MM.1S (cell line): Measurements from ENCODE around the gene ACHE.

Source experiments
- CTCF ChIP-seq: fragments of 300-600 bp; sonication (generic); IDR thresholded peaks from 2 replicates; pipeline ENCODE4 v1.5.1; 2016; ENCODE audit warnings: antibody characterized with exemption, low read length, mixed read lengths
- EZH2 ChIP-seq: fragments of 300-600 bp; sonication (generic); optimal IDR thresholded peaks from 2 replicates; pipeline ENCODE3; 2017; ENCODE audit warnings: low read depth, mild to moderate bottlenecking, antibody characterized with exemption, low read length, mixed read lengths

GRCh38 chr7:100921039-100921438 is 25.4 kb upstream of the ACHE start:
- TF ChIP-seq EZH2 (no peak), CTCF (no peak)
